Body of pancreas (tissue), 4 donors: Measurements from ENCODE around the gene RASA3. TPM values are rescaled to one million over a fixed set of nuclear protein-coding genes. Genes with fewer than 3 reads are reported as not detected.

Experiments used
- ATAC-seq: fragments of 150-250 bp; one replicate; pipeline ENCODE4 v1.9.1; 2016
- DNase-seq, 4 donors: peaks; one replicate each; pipeline ENCODE4 v3.0.0-alpha.2; 2019
- H3K27ac ChIP-seq, 4 donors: fragments of 200-600 bp; sonication (generic); 1 replicate in 3 of 4; 2 replicates in 1 of 4; pipeline versions ENCODE4 v1.5.1 to v1.6.1; 2016 to 2019; ENCODE audit warnings: mild to moderate bottlenecking in 1 of 4, mixed read lengths in 1 of 4, moderate library complexity in 1 of 4
- H3K27me3 ChIP-seq, 2 donors: fragments of 200-600 bp; sonication (generic); one replicate each; pipeline ENCODE4 v1.6.0; 2016; ENCODE audit warnings: mild to moderate bottlenecking in 1 of 2
- H3K36me3 ChIP-seq, 2 donors: fragments of 200-600 bp; sonication (generic); replicated peaks in 1 of 2; 2 replicates each; pipeline ENCODE4 v1.5.1; 2016; ENCODE audit warnings: low read depth in 2 of 2; ENCODE audit not compliant: insufficient read depth in 1 of 2
- H3K4me1 ChIP-seq: fragments of 200-600 bp; sonication (generic); one replicate; pipeline ENCODE4 v1.6.0; 2016
- H3K4me3 ChIP-seq, 2 donors: fragments of 200-600 bp; sonication (generic); 1 replicate in 1 of 2; 2 replicates in 1 of 2; pipeline ENCODE4 v1.5.1; 2016 to 2019
- H3K9me3 ChIP-seq, 3 donors: fragments of 200-600 bp; sonication (generic); 1 replicate in 2 of 3; 2 replicates in 1 of 3; pipeline ENCODE4 v1.5.1; 2016
- CTCF ChIP-seq, 7 experiments: fragments of 450-650 bp in 4 of 7; fragments of 200-600 bp in 3 of 7; sonication (generic) in 3 of 7; IDR thresholded peaks; one replicate each; pipeline ENCODE4 v1.5.1; 2016 to 2019; ENCODE audit warnings: antibody characterized with exemption in 7 of 7
- POLR2A ChIP-seq, 3 donors: fragments of 450-650 bp; IDR thresholded peaks; one replicate each; pipeline ENCODE4 v1.6.1; 2016; ENCODE audit warnings: antibody characterized with exemption in 3 of 3, mild to moderate bottlenecking in 2 of 3
- WGBS, 2 donors: methylation state at CpG; one replicate each; pipeline ENCODE4 v1.1.5; 2017; 5-methylcytosine and 5-hydroxymethylcytosine counted together
- intact Hi-C: fragments of 100-400 bp; cut with DNase I; formaldehyde crosslinking; loops from one replicate; pipeline ENCODE4 v1.15.1; 2023
- total RNA-seq, 2 donors: library from RNA; depleted of rRNA; stranded (reverse); fragments of >200 nt; gene quantifications; one replicate each; pipeline ENCODE4 v1.1.0, GENCODE V29; 2016

RASA3 gene
- total RNA-seq, 2 donors from 2014 or later, result 10.2 to 19.2 TPM

- no peak overlapping the region for H3K27ac ChIP-seq
- H3K9me3 ChIP-seq, result no peaks in the 10 kb centered on the region
- no peaks in the 10 kb centered on the region for H3K4me1 ChIP-seq
- intact Hi-C loops, result no loop called here
- DNase-seq (no peak), ATAC-seq (no peak)
- TF ChIP-seq CTCF (IDR thresholded peaks at IDR 0.05), result no peak
- no peak for TF ChIP-seq POLR2A (IDR thresholded peaks at IDR 0.05)
- H3K36me3 ChIP-seq, result no peaks in the 10 kb centered on the region
- H3K4me3 ChIP-seq, result no peak overlapping the region
- H3K27me3 ChIP-seq, result no peaks in the 10 kb centered on the region
- 85 to 92% methylated on average over 26 of the region's 26 CpGs for WGBS, 2 donors
These were observed 32.4 kb upstream of the RASA3 start for GRCh38 chr13:114164681-114165429.

DNA sequence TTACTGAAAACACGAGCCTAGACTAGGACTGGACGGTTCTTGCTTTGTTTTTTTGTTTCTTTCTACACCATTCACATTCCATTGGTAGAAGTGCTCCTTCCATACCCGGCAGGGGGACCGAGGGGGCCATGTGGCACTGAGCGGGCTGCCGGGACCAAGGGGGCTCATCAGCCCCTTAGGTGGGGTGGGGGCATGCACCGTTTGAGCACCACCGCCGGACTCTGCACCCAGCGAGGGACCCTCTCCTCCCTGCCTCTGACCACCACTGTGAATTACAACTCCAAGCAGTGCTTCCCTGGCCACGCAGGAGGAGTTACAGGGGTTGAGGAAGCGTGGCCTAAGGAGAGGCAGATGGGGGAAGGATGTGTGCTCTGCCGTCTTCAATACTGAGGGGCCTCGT, 31.6 kb upstream of the RASA3 start:
- ATAC-seq, result no peak
- Histone ChIP-seq H3K36me3 (no peaks in the 10 kb centered on the region), H3K9me3 (no peaks in the 10 kb centered on the region), H3K4me1 (no peaks in the 10 kb centered on the region), H3K27me3 (no peaks in the 10 kb centered on the region), H3K27ac (no peak overlapping the region), H3K4me3 (no peak overlapping the region)
- intact Hi-C loops, result no loop called here
- DNase-seq, result no peak
- 74 to 87% methylated on average over 14 of the region's 14 CpGs for WGBS, 2 donors
- no peak for TF ChIP-seq POLR2A (IDR thresholded peaks at IDR 0.05)
- TF ChIP-seq CTCF (IDR thresholded peaks at IDR 0.05), result no peak

- WGBS, 2 donors, result 86 to 88% methylated on average over 16 of the region's 16 CpGs
- intact Hi-C loops, result no loop called here
- H3K9me3 ChIP-seq, result no peaks in the 10 kb centered on the region
- H3K4me3 ChIP-seq, result no peak overlapping the region
- no peaks in the 10 kb centered on the region for H3K36me3 ChIP-seq
- ATAC-seq (no peak), DNase-seq (no peak)
- no peaks in the 10 kb centered on the region for H3K27me3 ChIP-seq
- H3K4me1 ChIP-seq, result no peaks in the 10 kb centered on the region
- no peak for TF ChIP-seq CTCF (IDR thresholded peaks at IDR 0.05)
- no peak for TF ChIP-seq POLR2A (IDR thresholded peaks at IDR 0.05)
- H3K27ac ChIP-seq, result no peak overlapping the region
These were observed 30.1 kb upstream of the RASA3 start for GRCh38 chr13:114162533-114162922.

- DNase-seq (peak in 3 of 4 donors; percentile 34 to 52 (median 38)), ATAC-seq (peak; percentile 33)
- 50 to 58% methylated on average over 23 to 32 of the region's 32 CpGs for WGBS, 2 donors
- Histone ChIP-seq H3K4me3 (no peak overlapping the region), H3K27ac (no peak overlapping the region), H3K9me3 (no peaks in the 10 kb centered on the region), H3K4me1 (peaks cover under 1% of the 10 kb centered on the region), H3K27me3 (no peaks in the 10 kb centered on the region), H3K36me3 (no peaks in the 10 kb centered on the region)
- intact Hi-C loops, result no loop called here
- no peak for TF ChIP-seq CTCF (IDR thresholded peaks at IDR 0.05)
- no peak for TF ChIP-seq POLR2A (IDR thresholded peaks at IDR 0.05)
These were observed 29.5 kb upstream of the RASA3 start for GRCh38 chr13:114161644-114162532.
